SU-DHL-6 (cell line): ENCODE results near the gene SUB1.
A peak's percentile ranks its signal among the peaks of the same experiment; 100 is the strongest.
"Not testable (repeated sequence)": the region's sequence is repeated elsewhere in the genome, so short reads cannot be mapped to it uniquely, and the experiment has no call there.

Experiments used
- H2AFZ ChIP-seq: fragments of 200-600 bp; sonication (generic); 2 replicates; pipeline ENCODE4 v1.6.1; 2014; ENCODE audit warnings: low read depth, mild to moderate bottlenecking, moderate library complexity, mixed read lengths, antibody characterized with exemption, low read length; ENCODE audit not compliant: severe bottlenecking
- H3F3A ChIP-seq: fragments of 200-600 bp; shearing (Covaris generic); 2 replicates; pipeline ENCODE4 v1.6.0; 2016; ENCODE audit warnings: antibody characterized with exemption, mild to moderate bottlenecking; ENCODE audit not compliant: insufficient read depth
- H3K27ac ChIP-seq: fragments of 200-600 bp; sonication (generic); 2 replicates; pipeline ENCODE4 v1.5.1; 2016; ENCODE audit warnings: low read depth, mild to moderate bottlenecking, low read length, moderate library complexity, mixed read lengths
- H3K27me3 ChIP-seq: fragments of 200-600 bp; sonication (generic), shearing (Covaris generic); 2 replicates; pipeline ENCODE4 v1.6.0; 2014; ENCODE audit warnings: mild to moderate bottlenecking, low read length
- H3K36me3 ChIP-seq: fragments of 200-600 bp; sonication (generic); 2 replicates; pipeline ENCODE4 v1.6.1; 2014; ENCODE audit warnings: mild to moderate bottlenecking, low read length, mixed read lengths
- H3K4me2 ChIP-seq: fragments of 300-600, 200-600 bp; shearing (Covaris generic), sonication (generic); 2 replicates; pipeline ENCODE4 v1.6.0; 2014; ENCODE audit warnings: low read length, low read depth, mild to moderate bottlenecking; ENCODE audit not compliant: poor library complexity, severe bottlenecking
- H3K4me3 ChIP-seq: fragments of 200-600 bp; sonication (generic); 2 replicates; pipeline ENCODE4 v1.5.1; 2014; ENCODE audit warnings: antibody characterized with exemption, low read length, mild to moderate bottlenecking, mixed read lengths; ENCODE audit not compliant: insufficient read depth, poor library complexity, severe bottlenecking
- H3K79me2 ChIP-seq: fragments of 200-600 bp; sonication (generic); 2 replicates; pipeline ENCODE4 v1.6.1; 2014; ENCODE audit warnings: mild to moderate bottlenecking, low read length, moderate library complexity; ENCODE audit not compliant: insufficient read depth
- H3K9ac ChIP-seq: fragments of 200-600 bp; sonication (generic); 2 replicates; pipeline ENCODE4 v1.7.0; 2014; ENCODE audit warnings: mild to moderate bottlenecking, low read length
- H3K9me2 ChIP-seq: fragments of 200-600 bp; sonication (generic); replicated peaks from 2 replicates; pipeline ENCODE4 v1.6.1; 2014; ENCODE audit warnings: low read length; ENCODE audit not compliant: insufficient read depth
- H3K9me3 ChIP-seq: fragments of 200-600 bp; sonication (generic); 2 replicates; pipeline ENCODE4 v1.6.1; 2014; ENCODE audit warnings: low read length, mixed read lengths; ENCODE audit not compliant: insufficient read depth
- H4K20me1 ChIP-seq: fragments of 200-600 bp; sonication (generic); 2 replicates; pipeline ENCODE4 v1.6.1; 2014; ENCODE audit warnings: low read depth, mild to moderate bottlenecking, antibody characterized with exemption, low read length, moderate library complexity, mixed read lengths
- CTCF ChIP-seq: fragments of 200-600 bp; sonication (generic); IDR thresholded peaks from one replicate; pipeline ENCODE4 v1.5.1; 2017; ENCODE audit warnings: antibody characterized with exemption, mild to moderate bottlenecking, low read length, moderate library complexity; ENCODE audit not compliant: insufficient read depth, poor library complexity, severe bottlenecking
- EZH2phosphoT487 ChIP-seq: fragments of 200-600 bp; sonication (generic), shearing (Covaris generic); conservative IDR thresholded peaks from 2 replicates; pipeline ENCODE4 v1.6.1; 2018; ENCODE audit warnings: mild to moderate bottlenecking, antibody characterized with exemption, low read length, moderate library complexity, mixed read lengths

SUB1 gene

GRCh38 chr5:32585446-32586275 lies at the start of gene SUB1:
Gene SUB1 (plus strand): TSS chr5:32585557. CDS start chr5:32588513, 2,956 bp downstream.
- Histone ChIP-seq H4K20me1 (peaks cover 29% of the 10 kb centered on the region), H3F3A (peaks cover 16% of the 10 kb centered on the region)
- TF ChIP-seq CTCF (no peak), EZH2phosphoT487 (no peak)

GRCh38 chr5:32536246-32536645 lies 49.1 kb upstream of the SUB1 start:
- no peak overlapping the region for H3K27ac ChIP-seq
- no peaks in the 10 kb centered on the region for H4K20me1 ChIP-seq
- H3K9me3 ChIP-seq, result no peaks in the 10 kb centered on the region
- H3K79me2 ChIP-seq, result no peaks in the 10 kb centered on the region
- H3K36me3 ChIP-seq, result no peaks in the 10 kb centered on the region
- no peaks in the 10 kb centered on the region for H3K9me2 ChIP-seq
- H3K9ac ChIP-seq, result no peak overlapping the region
- no peak overlapping the region for H3K4me2 ChIP-seq
- H3K27me3 ChIP-seq, result no peaks in the 10 kb centered on the region
- no peak overlapping the region for H3K4me3 ChIP-seq
- no peak for TF ChIP-seq EZH2phosphoT487
- no peak for TF ChIP-seq CTCF
- no peak overlapping the region for H2AFZ ChIP-seq
- H3F3A ChIP-seq, result no peaks in the 10 kb centered on the region

More at GRCh38 chr5:32585446-32586275, at the start of gene SUB1:
- Histone ChIP-seq H3K9me2 (no peaks in the 10 kb centered on the region), H3K27me3 (no peaks in the 10 kb centered on the region), H3K4me3 (peak within 1 kb of the TSS; percentile 95), H3K27ac (peak within 1 kb of the TSS; percentile 64), H3K9ac (peak within 1 kb of the TSS; percentile 93), H3K4me2 (peak within 1 kb of the TSS; percentile 90), H3K36me3 (peaks cover 4% of the 10 kb centered on the region; the same call in 1 of the 2 replicates), H3K9me3 (peaks cover 3% of the 10 kb centered on the region; the same call in 1 of the 2 replicates), H2AFZ (peak within 1 kb of the TSS; percentile 98), H3K79me2 (peaks cover 13% of the 10 kb centered on the region)

DNA sequence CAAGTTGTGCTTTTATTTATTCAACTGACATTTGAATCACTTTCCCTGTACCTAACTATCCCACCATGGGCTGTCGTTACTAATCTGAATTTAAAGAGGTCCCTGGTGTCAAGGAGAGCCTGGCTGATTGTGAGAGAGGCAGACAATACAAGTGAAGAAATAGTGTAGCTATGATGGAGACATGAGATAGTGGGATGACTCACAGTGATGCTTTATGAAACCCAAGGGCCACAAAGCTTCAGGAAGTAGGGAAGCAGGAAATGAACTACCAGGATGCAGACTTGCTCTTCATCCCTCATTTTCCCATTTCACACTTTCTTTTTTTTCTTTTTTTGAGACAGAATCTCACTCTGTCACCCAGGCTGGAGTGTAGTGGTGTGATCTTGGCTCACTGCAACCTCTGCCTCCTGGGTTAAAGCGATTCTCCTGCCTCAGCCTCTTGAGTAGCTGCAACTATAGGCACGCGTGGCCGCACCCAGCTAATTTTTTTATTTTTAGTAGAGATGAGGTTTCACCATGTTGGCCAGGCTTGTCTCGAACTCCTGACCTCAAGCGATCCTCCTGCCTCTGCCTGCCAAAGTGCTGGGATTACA lies 47.8 kb upstream of the SUB1 start:
- not testable (repeated sequence) for H3K79me2 ChIP-seq, H3K4me3 ChIP-seq, H3K27ac ChIP-seq, H3K9me3 ChIP-seq, H3K36me3 ChIP-seq, H3K9me2 ChIP-seq, H3K4me2 ChIP-seq, H3F3A ChIP-seq, H3K9ac ChIP-seq, H3K27me3 ChIP-seq, H4K20me1 ChIP-seq, H2AFZ ChIP-seq

GRCh38 chr5:32538031-32538547 lies 47.3 kb upstream of the SUB1 start:
- H3K9me3 ChIP-seq, result no peaks in the 10 kb centered on the region
- H3K9ac ChIP-seq, result no peak overlapping the region
- H3K9me2 ChIP-seq, result no peaks in the 10 kb centered on the region
- H4K20me1 ChIP-seq, result no peaks in the 10 kb centered on the region
- no peak overlapping the region for H3K27ac ChIP-seq
- H3K4me3 ChIP-seq, result no peak overlapping the region
- no peaks in the 10 kb centered on the region for H3F3A ChIP-seq
- H2AFZ ChIP-seq, result no peak overlapping the region
- H3K27me3 ChIP-seq, result no peaks in the 10 kb centered on the region
- H3K4me2 ChIP-seq, result no peak overlapping the region
- H3K36me3 ChIP-seq, result no peaks in the 10 kb centered on the region
- no peaks in the 10 kb centered on the region for H3K79me2 ChIP-seq
- no peak for TF ChIP-seq CTCF
- TF ChIP-seq EZH2phosphoT487, result no peak
